ENCODE results near the gene LIX1.

DNA sequence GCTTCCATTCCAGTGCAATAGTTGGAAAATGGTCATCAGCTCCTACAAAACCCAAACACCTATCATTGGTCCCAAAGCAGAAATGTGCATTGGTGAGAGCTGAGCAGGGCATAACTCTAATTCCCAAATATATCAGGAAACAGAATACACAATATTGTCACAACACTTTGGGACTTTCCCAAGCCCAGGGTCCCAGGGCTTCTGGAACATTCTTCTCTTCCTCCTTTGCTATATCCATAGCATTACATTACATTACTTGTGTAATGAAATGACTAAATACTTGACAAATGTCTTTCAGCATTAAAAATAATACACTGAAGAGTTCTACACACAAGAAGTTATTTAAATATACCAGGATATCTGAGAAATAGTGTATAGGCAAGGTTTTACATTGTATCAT is 45.6 kb downstream of the LIX1 start:
- TF ChIP-seq EZH2 (IDR thresholded peaks at IDR 0.05; ENCODE audit: low read length, missing control alignments), result no peak
- TF ChIP-seq, protein P1, sequence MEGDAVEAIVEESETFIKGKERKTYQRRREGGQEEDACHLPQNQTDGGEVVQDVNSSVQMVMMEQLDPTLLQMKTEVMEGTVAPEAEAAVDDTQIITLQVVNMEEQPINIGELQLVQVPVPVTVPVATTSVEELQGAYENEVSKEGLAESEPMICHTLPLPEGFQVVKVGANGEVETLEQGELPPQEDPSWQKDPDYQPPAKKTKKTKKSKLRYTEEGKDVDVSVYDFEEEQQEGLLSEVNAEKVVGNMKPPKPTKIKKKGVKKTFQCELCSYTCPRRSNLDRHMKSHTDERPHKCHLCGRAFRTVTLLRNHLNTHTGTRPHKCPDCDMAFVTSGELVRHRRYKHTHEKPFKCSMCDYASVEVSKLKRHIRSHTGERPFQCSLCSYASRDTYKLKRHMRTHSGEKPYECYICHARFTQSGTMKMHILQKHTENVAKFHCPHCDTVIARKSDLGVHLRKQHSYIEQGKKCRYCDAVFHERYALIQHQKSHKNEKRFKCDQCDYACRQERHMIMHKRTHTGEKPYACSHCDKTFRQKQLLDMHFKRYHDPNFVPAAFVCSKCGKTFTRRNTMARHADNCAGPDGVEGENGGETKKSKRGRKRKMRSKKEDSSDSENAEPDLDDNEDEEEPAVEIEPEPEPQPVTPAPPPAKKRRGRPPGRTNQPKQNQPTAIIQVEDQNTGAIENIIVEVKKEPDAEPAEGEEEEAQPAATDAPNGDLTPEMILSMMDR (conservative IDR thresholded peaks at IDR 0.05 in 1 of 2, IDR thresholded peaks at IDR 0.05 in 1 of 2; ENCODE audit: low read depth in 1 of 2, low read length in 2 of 2), result no peak
